ENCODE data around the gene ZNF710. TPM values are rescaled to one million over a fixed set of nuclear protein-coding genes. Genes with fewer than 3 reads are reported as not detected.
A peak's percentile ranks its signal among the peaks of the same experiment; 100 is the strongest.

The ZNF710 gene
- total and polyA plus RNA-seq, 2 of the 8 experiments (the other 6 are each of a cell fraction or from before 2014, with no cell fraction given) = 10.5 to 24.0 TPM

- H3K79me1 ChIP-seq (ENCODE audit: low read depth, low read length) = no peaks in the 10 kb centered on the region
Measured at GRCh38 chr15:89982315-89983055, 18.6 kb upstream of the ZNF710 start.

More at GRCh38 chr15:89982315-89983055, 18.6 kb upstream of the ZNF710 start:
- Histone ChIP-seq H4K91ac (replicated peaks; ENCODE audit: insufficient read length, low read length) (no peak overlapping the region), H4K20me1 (replicated peaks in 1 of 2; ENCODE audit: control insufficient read depth in 1 of 2, insufficient read depth in 2 of 2, low read length in 2 of 2) (peaks cover 3 to 7% of the 10 kb centered on the region in 2 experiments), H3K4me2 (ENCODE audit: insufficient read depth in 1 of 2, low read depth in 2 of 2, low read length in 2 of 2) (peak overlapping the region in 1 of 2 experiments; percentile 41; a peak in 2 of 4 replicates), H2BK120ac (replicated peaks; ENCODE audit: low read depth, low read length) (no peak overlapping the region), H3K23me2 (ENCODE audit: low read depth, low read length) (no peaks in the 10 kb centered on the region), H3K56ac (replicated peaks; ENCODE audit: insufficient read length, low read depth, low read length) (no peak overlapping the region), H3K79me2 (ENCODE audit: control insufficient read depth in 1 of 2, insufficient read depth in 2 of 2, low read length in 2 of 2) (no peaks in the 10 kb centered on the region), H3K27ac (ENCODE audit: low read depth, low read length) (peak overlapping the region; percentile 32; the same call in 1 of the 2 replicates), H3K36me3 (ENCODE audit: control insufficient read depth in 2 of 4, insufficient read depth in 4 of 4, low read length in 3 of 4) (0 out of 8 replicates have a peak, but pooled peaks cover 0 to 3% (median 0%) of the 10 kb centered on the region in 4 experiments), H2BK15ac (ENCODE audit: low read length) (no peak overlapping the region), H4K8ac (ENCODE audit: extremely low read depth, insufficient read depth, low read length) (peak overlapping the region; percentile 71; the same call in 1 of the 2 replicates), H4K5ac (ENCODE audit: insufficient read length, low read depth, low read length) (no peak overlapping the region), H2BK20ac (ENCODE audit: low read length) (0 out of 2 replicates have a peak overlapping the region, but pooled peaks have one; percentile 48), H3K4me3 (ENCODE audit: extremely low read depth in 1 of 4, insufficient read depth in 2 of 4, low read depth in 3 of 4, low read length in 4 of 4) (peak overlapping the region in 1 of 4 experiments; percentile 8; a peak in 1 of 8 replicates), H3K14ac (ENCODE audit: insufficient read length) (no peak overlapping the region), H3K18ac (ENCODE audit: extremely low read depth, low read length) (0 out of 2 replicates have a peak overlapping the region, but pooled peaks have one; percentile 6), H3K9ac (replicated peaks in 1 of 4; ENCODE audit: extremely low read depth in 1 of 4, low read depth in 3 of 4, low read length in 3 of 4) (peak overlapping the region in 2 of 4 experiments; percentile 1 to 16; a peak in 2 of 7 replicates), H2BK5ac (ENCODE audit: low read depth, low read length) (no peak overlapping the region), H2AK5ac (ENCODE audit: low read depth, low read length) (peak overlapping the region; percentile 0; the same call in 1 of the 2 replicates), H2AFZ (ENCODE audit: low read length) (no peak overlapping the region), H3K23ac (ENCODE audit: insufficient read length) (no peak overlapping the region), H3K4me1 (replicated peaks in 1 of 4; ENCODE audit: control insufficient read depth in 3 of 4, insufficient read depth in 4 of 4, low read length in 3 of 4) (peaks cover 0 to 8% (median 2%) of the 10 kb centered on the region in 4 experiments; a peak in 4 of 7 replicates), H3K9me3 (ENCODE audit: insufficient read depth in 2 of 2, low read depth in 1 of 2, low read length in 1 of 2) (peaks cover 0 to 8% of the 10 kb centered on the region in 2 experiments; a peak in 2 of 4 replicates), H3K27me3 (replicated peaks in 1 of 4; ENCODE audit: control insufficient read depth in 3 of 4, extremely low read depth in 1 of 4, insufficient read depth in 3 of 4, low read length in 3 of 4) (peaks cover 21 to 45% (median 42%) of the 10 kb centered on the region in 4 experiments), H3K4ac (replicated peaks; ENCODE audit: insufficient read length, low read depth, low read length) (no peak overlapping the region), H2BK12ac (ENCODE audit: low read depth, low read length) (peak overlapping the region; percentile 84; the same call in 1 of the 2 replicates)
- FAIRE-seq = no peak
- ChIA-PET CTCF (ENCODE audit: partially characterized antibody) (interaction anchor here (1.2 to 7.8 kb wide), 3 partner anchors 11 to 96 kb away, joined by 3 to 45 read pairs (median 4); no protein-coding TSS in a partner anchor), POLR2A (ENCODE audit: partially characterized antibody) (interaction anchor here (0.9 to 1.6 kb wide), 5 partner anchors 10 to 94 kb away, joined by 3 to 4 read pairs (median 4); partner anchors contain the start of gene ARPIN)
- TF ChIP-seq NANOG (IDR thresholded peaks at IDR 0.05; ENCODE audit: insufficient read depth, low read depth, low read length, poor library complexity, severe bottlenecking) = peak; percentile 83
- TF ChIP-seq TCF12 (IDR thresholded peaks at IDR 0.05; ENCODE audit: low read depth, low read length) = peak; percentile 98
- TF ChIP-seq CHD2 (IDR thresholded peaks at IDR 0.05; ENCODE audit: low read length) = 0 out of 2 replicates have a peak, but pooled peaks have one; percentile 52
- peak; percentile 86 for TF ChIP-seq SP1 (IDR thresholded peaks at IDR 0.05; ENCODE audit: low read depth, low read length)
- no peak for TF ChIP-seq MAFK (IDR thresholded peaks at IDR 0.05; ENCODE audit: low read depth, low read length)
- TF ChIP-seq EP300 (IDR thresholded peaks at IDR 0.05; ENCODE audit: borderline replicate concordance in 1 of 2, low read depth in 2 of 2, low read length in 2 of 2) = peak; percentile 5 to 98
- TF ChIP-seq POLR2A (IDR thresholded peaks at IDR 0.05; ENCODE audit: control extremely low read depth in 1 of 2, low read depth in 2 of 2, low read length in 2 of 2) = no peak
- 23% methylated on average over 7 of the region's 7 CpGs; no CpG with 5 or more reads in 1 of the 2 experiments for WGBS, 2 experiments (ENCODE audit: extremely low coverage in 1 of 2, insufficient coverage in 1 of 2, insufficient read length in 1 of 2, insufficient replicate concordance in 2 of 2, low coverage in 1 of 2, low lambda C conversion rate in 2 of 2, missing lambda C conversion rate in 1 of 2)
- DNase-seq (ENCODE audit: low read depth in 1 of 2, low spot score in 2 of 2) = no peak

All from H1 (cell line).